Testis (tissue), 3 donors: ENCODE data around the gene SLC25A44. TPM values are rescaled to one million over a fixed set of nuclear protein-coding genes. Genes with fewer than 3 reads are reported as not detected.

Source experiments
- DNase-seq: peaks from one replicate; pipeline ENCODE4 v3.0.0-alpha.2; 2019
- H3K27ac ChIP-seq, 2 donors: fragments of 200-600 bp; sonication (generic); one replicate each; pipeline ENCODE4 v1.5.1; 2019
- H3K27me3 ChIP-seq: fragments of 200-600 bp; sonication (generic); one replicate; pipeline ENCODE4 v1.5.1; 2019
- H3K36me3 ChIP-seq: fragments of 200-600 bp; sonication (generic); one replicate; pipeline ENCODE4 v1.5.1; 2017; ENCODE audit warnings: low read depth; ENCODE audit errors: missing control alignments
- H3K4me1 ChIP-seq: fragments of 200-600 bp; sonication (generic); one replicate; pipeline ENCODE4 v1.5.1; 2019
- H3K4me3 ChIP-seq, 2 donors: fragments of 200-600 bp; sonication (generic); one replicate each; pipeline ENCODE4 v1.5.1; 2017 to 2019
- H3K9me3 ChIP-seq: fragments of 200-600 bp; sonication (generic); one replicate; pipeline ENCODE4 v1.5.1; 2017
- CTCF ChIP-seq, 3 experiments: fragments of 450-650 bp in 2 of 3; fragments of 200-600 bp in 1 of 3; sonication (generic) in 1 of 3; IDR thresholded peaks; one replicate each; pipeline ENCODE4 v1.5.1; 2016 to 2019; ENCODE audit warnings: antibody characterized with exemption in 3 of 3, mild to moderate bottlenecking in 2 of 3, moderate library complexity in 1 of 3
- POLR2A ChIP-seq: fragments of 450-650 bp; IDR thresholded peaks from one replicate; pipeline ENCODE4 v1.6.1; 2017; ENCODE audit warnings: antibody characterized with exemption, mild to moderate bottlenecking, moderate library complexity
- WGBS, 2 donors: methylation state at CpG; one replicate each; pipeline ENCODE4 v1.1.5; 2018; 5-methylcytosine and 5-hydroxymethylcytosine counted together
- intact Hi-C: fragments of 100-400 bp; cut with DNase I; formaldehyde crosslinking; loops from one replicate; pipeline ENCODE4 v1.15.1; 2023; ENCODE audit warnings: low total_unique reads
- polyA plus RNA-seq: library from polyadenylated mRNA; stranded (reverse); fragments of 350-450 nt; fragmentation: Illumina TruSeq; extraction: RNeasy Lipid Tissue Mini Kit (QIAGEN cat#74804); gene quantifications from one replicate; pipeline ENCODE4 v1.2.3, GENCODE V29; 2014; ENCODE audit warnings: low read depth, low replicate concordance; ENCODE audit not compliant: insufficient read depth
- total RNA-seq, 2 donors: library from RNA; depleted of rRNA; stranded (reverse); fragments of >200 nt; gene quantifications; one replicate each; pipeline ENCODE4 v1.2.3, GENCODE V29; 2016

Gene SLC25A44
- total and polyA plus RNA-seq, 3 donors from 2014 or later = 32.4 to 34.2 (median 32.8) TPM

- Histone ChIP-seq H3K27me3 (no peaks in the 10 kb centered on the region), H3K27ac (no peak overlapping the region), H3K36me3 (no peaks in the 10 kb centered on the region), H3K9me3 (no peaks in the 10 kb centered on the region), H3K4me3 (no peak overlapping the region), H3K4me1 (peaks cover 16% of the 10 kb centered on the region)
- DNase-seq = no peak
- WGBS, 2 donors = 59 to 83% methylated on average over 2 of the region's 2 CpGs
- intact Hi-C loops = no loop called here
- TF ChIP-seq CTCF (IDR thresholded peaks at IDR 0.05) (no peak), POLR2A (no peak)
Observed at GRCh38 chr1:156165083-156165482, 28.8 kb upstream of the SLC25A44 start.

- H3K4me3 ChIP-seq = no peak overlapping the region
- no peak overlapping the region for H3K27ac ChIP-seq
- H3K9me3 ChIP-seq = no peaks in the 10 kb centered on the region
- H3K4me1 ChIP-seq = peaks cover 4% of the 10 kb centered on the region
- DNase-seq = no peak
- H3K27me3 ChIP-seq = no peaks in the 10 kb centered on the region
- TF ChIP-seq CTCF (IDR thresholded peaks at IDR 0.05) (no peak), POLR2A (no peak)
- WGBS, 2 donors = 83 to 87% methylated on average over 5 of the region's 5 CpGs
- H3K36me3 ChIP-seq = no peaks in the 10 kb centered on the region
- intact Hi-C loops = no loop called here
Observed at GRCh38 chr1:156167536-156167935, 26.4 kb upstream of the SLC25A44 start.

GRCh38 chr1:156172696-156173470, 21.0 kb upstream of the SLC25A44 start:
- intact Hi-C loops = no loop called here
- H3K27ac ChIP-seq = no peak overlapping the region
- no peaks in the 10 kb centered on the region for H3K36me3 ChIP-seq
- no peak overlapping the region for H3K4me3 ChIP-seq
- H3K27me3 ChIP-seq = no peaks in the 10 kb centered on the region
- TF ChIP-seq POLR2A = no peak
- no peak for DNase-seq
- no peaks in the 10 kb centered on the region for H3K9me3 ChIP-seq
- WGBS, 2 donors = 82% methylated on average over 8 to 9 of the region's 9 CpGs
- H3K4me1 ChIP-seq = no peaks in the 10 kb centered on the region

GRCh38 chr1:156176610-156177210, 17.2 kb upstream of the SLC25A44 start:
- no peak overlapping the region for H3K4me3 ChIP-seq
- WGBS, 2 donors = 93 to 95% methylated on average over 8 to 12 of the region's 12 CpGs
- intact Hi-C loops = no loop called here
- no peak overlapping the region for H3K27ac ChIP-seq
- TF ChIP-seq POLR2A (no peak), CTCF (IDR thresholded peaks at IDR 0.05) (no peak)
- no peak for DNase-seq
- no peaks in the 10 kb centered on the region for H3K36me3 ChIP-seq
- no peaks in the 10 kb centered on the region for H3K9me3 ChIP-seq
- no peaks in the 10 kb centered on the region for H3K4me1 ChIP-seq
- no peaks in the 10 kb centered on the region for H3K27me3 ChIP-seq

- H3K27ac ChIP-seq = no peak overlapping the region
- no peak for DNase-seq
- H3K36me3 ChIP-seq = no peaks in the 10 kb centered on the region
- no peaks in the 10 kb centered on the region for H3K9me3 ChIP-seq
- WGBS, 2 donors = 85 to 92% methylated on average over 7 of the region's 7 CpGs
- TF ChIP-seq POLR2A (no peak), CTCF (IDR thresholded peaks at IDR 0.05) (no peak)
- H3K27me3 ChIP-seq = no peaks in the 10 kb centered on the region
- H3K4me3 ChIP-seq = no peak overlapping the region
- no peaks in the 10 kb centered on the region for H3K4me1 ChIP-seq
- intact Hi-C loops = no loop called here
Observed at GRCh38 chr1:156177919-156178654, 15.8 kb upstream of the SLC25A44 start.
